ENCODE results near the gene MTM1.

- TF ChIP-seq POLR2A (IDR thresholded peaks at IDR 0.05) (no peak), CTCF (IDR thresholded peaks at IDR 0.05) (no peak)
These were observed 4.7 kb downstream of the MTM1 start for GRCh38 chrX:150573106-150573505.
